ENCODE results near the gene LRRC3C.

GRCh38 chr17:39919087-39919683 is 8.3 kb upstream of the LRRC3C start:
- TF ChIP-seq CTCF (IDR thresholded peaks at IDR 0.05) = no peak
- TF ChIP-seq POLR2A (IDR thresholded peaks at IDR 0.05) = no peak
